ENCODE measurements around the gene CHD9. TPM values are rescaled to one million over a fixed set of nuclear protein-coding genes. Genes with fewer than 3 reads are reported as not detected.
A peak's percentile ranks its signal among the peaks of the same experiment; 100 is the strongest.

Gene CHD9
- total and polyA plus RNA-seq, 9 of the 15 experiments (the other 6 are each of a cell fraction or from before 2014, with no cell fraction given): 29.0 to 69.3 (median 40.6) TPM

- TF ChIP-seq RAD21 (CRISPR knock-in tag; conservative IDR thresholded peaks at IDR 0.05 in 1 of 2, IDR thresholded peaks at IDR 0.05 in 1 of 2) (peak; percentile 40 to 73), DEAF1 (CRISPR knock-in tag; IDR thresholded peaks at IDR 0.05) (peak; percentile 11; the same call in 1 of the 2 replicates), RBM22 (IDR thresholded peaks at IDR 0.05; ENCODE audit: low read depth, low read length, poor library complexity, severe bottlenecking) (no peak), PREB (CRISPR knock-in tag; IDR thresholded peaks at IDR 0.05) (0 out of 2 replicates have a peak, but pooled peaks have one; percentile 27), SMARCA4 (IDR thresholded peaks at IDR 0.05) (no peak), BHLHE40 (IDR thresholded peaks at IDR 0.05; ENCODE audit: low read length) (no peak), CTCF (IDR thresholded peaks at IDR 0.05 in 2 of 3, conservative IDR thresholded peaks at IDR 0.05 in 1 of 3; ENCODE audit: insufficient read depth in 2 of 3, low read depth in 1 of 3, low read length in 3 of 3) (peak; percentile 42 to 56 (median 51); a peak in 3 of 6 replicates), REST (IDR thresholded peaks at IDR 0.05; ENCODE audit: borderline replicate concordance) (peak; percentile 8; the same call in 1 of the 2 replicates), REST (CRISPR knock-in tag; IDR thresholded peaks at IDR 0.05; ENCODE audit: low read depth) (no peak)
These were observed 165.8 kb downstream of the CHD9 start (continued) for GRCh38 chr16:53220585-53220984.
